HepG2 (cell line): ENCODE results near the gene PAXX.

Experiments
- CTCF ChIP-seq: sonication (generic); formaldehyde crosslinking; IDR thresholded peaks from 2 replicates; pipeline ENCODE4 v1.5.0; 2020; ENCODE audit warnings: mild to moderate bottlenecking, missing genetic modification reagents, moderate library complexity
- FOXK2 ChIP-seq: fragments of 450-650 bp; IDR thresholded peaks from 2 replicates; pipeline ENCODE4 v1.6.1; 2016
- HIVEP1 ChIP-seq: sonication (generic); formaldehyde crosslinking; IDR thresholded peaks from 2 replicates; pipeline ENCODE4 v1.4.0; 2020; ENCODE audit warnings: mild to moderate bottlenecking, missing genetic modification reagents
- KLF11 ChIP-seq: IDR thresholded peaks from 2 replicates; pipeline ENCODE4 v1.6.1; 2016; ENCODE audit warnings: missing compliant biosample characterization
- RAD21 ChIP-seq: fragments of 450-650 bp; formaldehyde crosslinking; IDR thresholded peaks from 2 replicates; pipeline ENCODE4 v1.5.0; 2020; ENCODE audit warnings: mild to moderate bottlenecking
- TSC22D2 ChIP-seq: sonication (generic); formaldehyde crosslinking; IDR thresholded peaks from 2 replicates; pipeline ENCODE4 v1.5.1; 2020; ENCODE audit warnings: missing genetic modification reagents, mild to moderate bottlenecking, borderline replicate concordance
- ZNF703 ChIP-seq: sonication (generic); formaldehyde crosslinking; IDR thresholded peaks from 2 replicates; pipeline ENCODE4 v1.5.1; 2020; ENCODE audit warnings: missing genetic modification reagents, mild to moderate bottlenecking, moderate library complexity, borderline replicate concordance
- ZNF740 ChIP-seq: sonication (generic); formaldehyde crosslinking; IDR thresholded peaks from 2 replicates; pipeline ENCODE4 v1.4.0; 2020; ENCODE audit warnings: missing genetic modification reagents
- TF ChIP-seq, protein P1 (sequence below): IDR thresholded peaks from 2 replicates; pipeline ENCODE4 v1.6.1; 2012; ENCODE audit warnings: inconsistent platforms
- TF ChIP-seq, protein P2 (sequence below): sonication (generic); formaldehyde crosslinking; IDR thresholded peaks from 2 replicates; pipeline ENCODE4 v1.5.0; 2020; ENCODE audit warnings: missing genetic modification reagents

DNA sequence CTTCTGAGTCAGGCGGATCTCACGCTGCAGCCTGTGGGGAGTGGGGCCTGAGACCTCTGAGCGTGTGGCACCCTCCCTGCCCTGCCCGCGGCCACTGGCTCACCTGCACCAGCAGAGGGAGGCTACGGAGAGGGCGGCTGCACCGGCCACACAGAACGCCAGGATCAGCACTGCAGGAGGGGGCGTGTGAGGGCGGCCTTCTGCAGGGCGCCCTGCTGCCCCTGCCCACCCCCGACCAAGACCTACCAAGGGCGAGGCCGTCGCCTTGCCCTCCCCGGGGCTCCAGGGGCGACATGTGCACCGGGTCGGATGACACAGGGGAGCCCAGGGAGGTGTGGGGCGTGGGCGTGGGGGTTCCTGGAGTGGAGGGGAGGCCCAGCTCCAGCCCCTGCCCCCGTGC is 48.3 kb downstream of the PAXX start:
- TF ChIP-seq, protein P1, sequence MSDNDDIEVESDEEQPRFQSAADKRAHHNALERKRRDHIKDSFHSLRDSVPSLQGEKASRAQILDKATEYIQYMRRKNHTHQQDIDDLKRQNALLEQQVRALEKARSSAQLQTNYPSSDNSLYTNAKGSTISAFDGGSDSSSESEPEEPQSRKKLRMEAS, result no peak
- TF ChIP-seq ZNF703 (no peak), TSC22D2 (CRISPR knock-in tag) (no peak), FOXK2 (no peak), KLF11 (CRISPR knock-in tag) (no peak), RAD21 (CRISPR knock-in tag) (no peak), CTCF (CRISPR knock-in tag) (no peak), ZNF740 (CRISPR knock-in tag) (no peak), HIVEP1 (no peak)
- TF ChIP-seq, protein P2, sequence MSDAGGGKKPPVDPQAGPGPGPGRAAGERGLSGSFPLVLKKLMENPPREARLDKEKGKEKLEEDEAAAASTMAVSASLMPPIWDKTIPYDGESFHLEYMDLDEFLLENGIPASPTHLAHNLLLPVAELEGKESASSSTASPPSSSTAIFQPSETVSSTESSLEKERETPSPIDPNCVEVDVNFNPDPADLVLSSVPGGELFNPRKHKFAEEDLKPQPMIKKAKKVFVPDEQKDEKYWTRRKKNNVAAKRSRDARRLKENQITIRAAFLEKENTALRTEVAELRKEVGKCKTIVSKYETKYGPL, result no peak
